Epidermal melanocyte (primary cell): Measurements from ENCODE around the gene CCDC106.

ENCODE experiments used
- DNase-seq: peaks from one replicate; pipeline ENCODE4 v3.0.0; 2011; ENCODE audit warnings: low spot score; ENCODE audit not compliant: insufficient read length

CCDC106 gene

DNA sequence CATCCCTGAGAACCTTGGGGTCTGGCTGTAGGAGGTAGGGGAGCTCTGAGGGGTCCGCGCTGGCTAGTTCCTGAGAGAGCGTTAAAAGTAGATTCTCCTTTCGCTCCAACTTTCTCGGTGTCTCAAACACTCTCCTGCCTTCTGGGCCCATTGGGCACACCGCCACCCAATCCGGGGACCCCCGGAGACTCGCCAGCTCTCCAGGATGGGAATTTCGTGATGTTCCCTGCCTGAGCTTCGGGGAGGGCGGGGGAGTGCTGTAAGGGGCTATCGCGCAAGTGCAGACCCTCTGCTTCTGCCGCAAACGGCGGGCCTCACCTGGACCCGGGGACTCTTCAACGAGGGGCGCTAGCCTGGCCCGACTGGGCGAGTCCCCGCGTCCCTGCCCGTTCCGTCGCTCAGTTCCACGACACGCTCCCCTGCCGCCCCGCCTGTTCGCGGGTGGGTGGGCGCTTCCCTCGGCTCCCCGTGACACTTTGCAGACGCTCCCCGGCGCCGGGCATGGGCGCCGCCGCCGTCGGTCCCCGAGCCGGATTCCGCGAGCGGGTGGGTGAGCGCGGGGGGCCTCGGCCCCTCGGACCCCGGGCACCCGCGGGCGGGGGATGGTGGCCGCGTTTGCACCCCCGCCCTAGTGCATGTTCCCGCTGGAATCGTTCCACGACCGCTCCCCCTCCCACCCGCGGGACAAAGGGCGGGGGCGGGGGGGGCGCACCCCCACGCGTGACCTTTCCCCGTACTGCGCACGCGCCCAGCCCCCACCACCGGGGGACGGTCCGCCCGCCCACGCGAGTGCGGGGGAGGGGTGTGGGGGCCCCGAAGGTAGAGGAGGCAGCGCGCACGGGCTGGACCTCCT is at the start of gene CCDC106:
Gene CCDC106, plus strand, starts transcription at position 481 of the 853 bp plus-strand sequence. CDS start 835 bp downstream, outside the sequence.
- peak; percentile 85 for DNase-seq

DNA sequence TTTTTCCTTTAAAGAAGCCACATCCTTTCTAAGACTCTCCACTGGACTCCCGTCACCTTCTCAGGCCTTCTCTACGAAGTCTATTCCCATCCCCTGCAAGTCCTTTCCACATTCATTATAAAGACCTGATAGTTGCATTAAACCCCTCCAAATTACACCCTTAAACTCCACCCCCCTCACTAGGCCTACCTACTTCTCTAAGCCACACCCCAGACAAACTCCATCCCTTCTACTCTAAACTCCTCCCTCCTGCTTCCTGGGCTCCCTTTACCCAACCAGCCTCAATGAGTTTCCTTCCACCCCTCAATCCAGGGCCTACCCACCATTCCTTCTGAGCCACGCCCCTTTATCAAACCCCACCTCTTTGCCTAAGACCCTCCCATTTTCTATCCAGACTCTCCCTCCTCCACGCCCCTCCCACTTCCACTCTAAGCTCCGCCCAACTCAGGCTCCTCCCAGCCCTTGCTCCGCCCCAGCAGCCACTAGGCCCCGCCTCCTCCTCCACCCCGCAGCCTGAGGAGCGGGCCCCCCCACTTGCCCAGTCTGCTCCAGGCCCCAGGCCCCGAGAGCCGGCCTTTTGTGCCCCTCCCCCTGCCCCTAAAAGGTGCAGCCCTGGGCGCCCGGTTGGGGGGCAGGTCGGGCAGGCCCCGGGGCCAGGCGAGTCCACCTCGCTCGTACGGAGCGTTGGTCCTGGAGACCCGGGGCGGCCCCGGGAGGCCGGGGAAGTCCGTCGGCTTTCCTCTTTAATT is 49.1 kb upstream of the CCDC106 start:
- DNase-seq = peak; percentile 92

DNA sequence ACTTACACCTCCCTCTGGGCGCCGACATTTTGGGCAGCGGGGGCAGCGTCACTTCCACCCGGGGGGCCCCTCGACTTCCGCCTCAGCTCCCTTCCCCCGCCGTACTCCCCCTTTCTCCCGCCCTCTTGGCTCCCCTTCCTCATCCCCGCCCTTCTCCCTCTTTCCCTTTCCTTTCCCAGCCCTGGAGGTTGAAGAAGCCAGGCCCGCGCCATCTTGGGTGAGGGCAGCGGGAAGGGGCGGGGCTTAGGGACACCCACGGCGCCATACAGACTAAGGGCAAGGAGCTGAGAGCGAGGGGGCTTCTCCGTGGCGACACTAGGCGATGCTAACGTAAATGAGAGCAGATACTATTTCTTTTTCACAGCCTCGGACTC is 48.6 kb upstream of the CCDC106 start, which contains the start of gene FIZ1:
Gene FIZ1, minus strand, starts transcription at position 50 of the 374 bp plus-strand sequence. CDS start 1,652 bp downstream, outside the sequence.
- DNase-seq = peak; percentile 94

DNA sequence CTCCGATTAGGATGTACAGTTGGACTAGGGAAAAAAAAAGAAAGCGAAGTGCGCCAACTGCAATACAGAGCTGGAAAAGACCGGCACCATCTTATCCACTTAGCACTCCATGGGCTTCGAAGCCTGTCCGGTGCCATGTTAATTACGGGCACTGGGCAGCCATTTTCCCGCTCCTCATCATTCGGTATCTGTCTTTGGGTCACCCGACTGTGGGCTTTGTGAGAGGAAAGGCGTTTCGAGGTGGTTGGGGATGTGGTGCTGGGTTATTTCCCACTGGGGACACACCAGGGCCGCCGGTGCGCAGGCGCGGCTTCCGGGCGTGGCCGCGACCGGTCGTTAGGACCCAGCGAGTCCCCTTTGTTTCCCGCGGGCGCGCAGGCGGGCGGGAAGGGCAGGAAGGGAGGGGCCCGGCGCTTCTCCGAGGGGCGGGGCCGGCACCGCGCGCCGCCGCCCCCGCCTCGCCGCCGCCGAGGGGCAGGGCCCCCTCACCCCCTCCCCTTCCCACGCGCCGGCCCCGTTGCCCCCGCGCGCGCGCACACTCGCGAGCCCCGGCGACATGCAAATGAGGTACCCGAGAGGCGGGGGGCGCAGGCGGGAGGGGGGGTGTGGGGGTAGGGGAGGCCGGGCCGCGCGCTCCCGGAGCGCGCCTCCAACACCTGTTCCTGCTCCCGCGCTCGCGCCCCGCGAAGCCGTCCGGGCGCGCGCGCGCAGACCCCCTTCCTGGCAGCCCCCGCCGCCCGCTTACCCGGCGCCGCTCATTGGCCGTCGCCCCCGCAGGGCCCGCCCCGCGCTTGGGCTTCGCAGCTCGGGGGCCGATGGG is 48.0 kb upstream of the CCDC106 start, which contains the start of gene ZNF524:
Gene ZNF524, plus strand, starts transcription at position 447 of the 820 bp plus-strand sequence. CDS start 1,825 bp downstream, outside the sequence.
- peak; percentile 90 for DNase-seq

DNA sequence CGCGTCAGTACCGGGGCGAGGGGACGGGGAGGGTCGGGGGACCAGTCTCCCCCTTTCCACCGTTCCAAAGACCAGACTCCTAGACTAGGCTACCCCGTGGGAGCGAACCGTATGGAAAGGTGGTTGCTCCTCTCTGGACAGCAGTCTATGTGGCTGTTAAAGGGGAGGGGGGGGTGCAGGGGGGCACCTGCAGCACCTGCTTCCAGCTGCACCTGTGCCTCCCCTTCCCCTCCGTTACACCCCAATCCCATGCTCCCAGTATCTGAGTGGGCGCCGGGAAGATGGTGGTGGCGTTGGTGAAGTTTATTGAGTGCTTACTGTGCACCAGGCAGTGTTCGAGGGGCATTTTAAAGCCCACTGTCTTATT is 47.4 kb upstream of the CCDC106 start:
- DNase-seq = no peak

DNA sequence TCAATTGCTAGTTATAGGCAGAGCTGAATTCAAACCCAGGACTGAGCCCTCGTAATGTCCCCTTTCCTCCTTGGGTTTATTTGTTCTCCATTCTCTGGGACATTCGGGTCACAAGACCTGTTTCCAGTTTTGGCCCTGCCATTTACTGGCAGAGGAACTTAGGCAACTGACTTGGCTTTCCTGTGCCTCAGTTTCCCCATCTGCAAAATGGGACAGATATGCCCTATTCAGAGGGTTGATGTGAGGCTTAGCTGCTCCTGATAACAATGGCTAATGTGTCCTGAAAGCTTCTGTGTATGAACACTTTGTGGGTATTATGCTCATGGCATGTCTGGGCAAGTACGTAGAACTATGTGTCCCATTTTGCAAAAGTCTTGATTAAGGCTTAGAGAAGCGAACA is 46.9 kb upstream of the CCDC106 start:
- DNase-seq = no peak

DNA sequence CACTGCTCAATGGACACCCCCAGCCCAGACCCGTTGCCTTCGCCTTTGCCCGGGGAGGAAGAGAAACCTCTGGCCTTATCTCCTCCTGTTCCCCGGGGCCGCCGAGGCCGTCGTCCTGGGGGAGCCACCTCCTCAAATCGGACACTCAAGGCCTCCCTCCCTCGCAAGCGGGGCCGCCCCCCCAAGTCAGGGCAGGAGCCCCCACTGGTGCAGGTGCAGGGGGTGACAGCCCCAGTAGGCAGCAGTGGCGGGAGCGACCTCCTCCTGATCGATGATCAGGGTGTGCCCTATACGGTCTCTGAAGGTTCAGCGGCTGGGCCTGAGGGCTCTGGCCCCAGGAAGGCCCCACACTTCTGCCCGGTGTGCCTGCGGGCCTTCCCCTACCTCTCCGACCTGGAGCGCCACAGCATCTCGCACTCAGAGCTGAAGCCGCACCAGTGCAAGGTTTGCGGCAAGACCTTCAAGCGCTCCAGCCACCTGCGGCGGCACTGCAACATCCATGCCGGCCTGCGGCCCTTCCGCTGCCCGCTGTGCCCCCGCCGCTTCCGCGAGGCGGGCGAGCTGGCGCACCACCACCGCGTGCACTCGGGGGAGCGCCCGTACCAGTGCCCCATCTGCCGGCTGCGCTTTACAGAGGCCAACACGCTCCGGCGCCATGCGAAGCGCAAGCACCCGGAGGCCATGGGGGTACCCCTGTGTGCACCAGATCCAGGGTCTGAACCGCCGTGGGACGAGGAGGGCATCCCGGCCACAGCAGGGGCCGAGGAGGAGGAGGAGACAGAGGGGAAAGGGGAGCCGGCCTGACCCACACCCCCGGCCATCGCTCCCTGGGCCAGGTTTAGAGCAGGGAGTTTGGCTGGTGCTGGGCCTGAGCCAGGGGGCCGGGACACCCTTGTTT is 45.7 kb upstream of the CCDC106 start:
- DNase-seq = no peak

DNA sequence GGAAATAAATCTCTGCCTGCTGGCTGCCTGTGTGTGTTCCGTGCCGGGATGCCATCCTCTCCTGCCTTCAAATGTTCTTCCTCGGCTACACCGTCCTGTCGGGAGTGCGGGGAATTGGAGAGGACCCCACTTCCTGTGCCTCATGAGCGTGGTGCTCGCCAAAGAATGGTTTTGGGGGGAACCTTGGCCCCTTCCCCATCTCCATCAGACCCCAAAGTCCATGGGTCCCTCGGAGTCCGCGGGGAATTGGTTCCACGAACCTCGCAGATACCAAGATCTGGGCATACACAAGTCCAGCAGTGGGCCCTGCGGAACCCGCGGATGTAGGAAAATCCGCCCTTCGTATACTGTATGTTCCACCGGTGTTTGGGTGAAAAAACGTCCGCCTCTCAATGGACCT is 44.9 kb upstream of the CCDC106 start:
- no peak for DNase-seq

DNA sequence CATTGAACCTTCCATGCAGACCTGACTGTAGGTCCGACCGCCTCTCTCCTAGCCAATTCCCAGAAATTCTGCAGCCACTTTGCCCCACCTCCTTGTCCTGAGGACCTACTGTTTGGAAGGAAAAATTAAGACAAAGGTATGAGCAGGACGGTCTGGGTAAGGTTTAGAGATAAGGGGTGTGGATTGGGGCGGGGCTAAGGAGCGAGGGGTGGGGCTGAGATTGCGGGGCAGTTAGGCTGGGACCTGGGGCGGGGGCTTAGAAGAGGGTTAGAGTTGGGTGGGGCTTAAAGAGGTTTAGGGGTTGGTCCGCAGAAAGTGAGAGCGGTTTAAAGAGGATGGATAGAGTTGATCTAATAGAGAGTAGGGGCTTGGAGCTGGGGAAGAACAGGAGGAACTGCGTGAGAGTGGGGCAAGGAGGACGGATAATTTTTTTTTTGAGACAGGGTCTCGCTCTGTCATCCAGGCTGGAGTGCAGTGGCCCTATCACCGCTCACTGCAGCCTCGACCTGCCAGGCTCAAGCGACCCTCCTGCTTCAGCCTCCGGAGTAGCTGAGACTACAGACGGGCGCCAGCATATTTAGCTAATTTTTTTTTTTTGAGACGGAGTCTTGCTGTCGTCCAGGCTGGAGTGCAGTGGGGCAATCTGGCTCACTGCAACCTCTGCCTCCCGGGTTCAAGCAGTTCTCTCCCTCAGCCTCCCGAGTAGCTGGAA is 44.3 kb upstream of the CCDC106 start:
- DNase-seq = no peak

DNA sequence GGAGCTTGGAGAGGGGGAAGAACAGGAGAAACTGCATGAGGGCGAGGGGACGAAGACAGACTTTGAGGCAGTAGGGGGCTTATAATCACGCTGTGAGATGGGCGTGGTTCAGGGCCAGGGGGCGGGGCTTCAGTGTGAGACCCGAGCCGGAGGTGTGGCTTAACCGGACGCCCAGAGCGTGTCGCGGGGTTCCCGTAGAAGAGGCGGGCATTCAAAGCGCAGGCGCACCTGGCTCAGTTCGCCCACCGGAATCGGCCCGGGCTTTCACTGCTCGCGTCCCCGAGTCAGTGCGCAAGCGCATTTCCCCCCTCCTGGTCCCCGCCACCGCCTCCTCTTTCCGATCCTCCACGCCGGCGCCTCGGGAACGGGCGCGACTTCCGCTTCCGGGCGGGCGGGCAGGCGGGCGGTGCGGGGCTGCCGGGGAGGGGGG is 42.8 kb upstream of the CCDC106 start:
- DNase-seq = peak; percentile 96

DNA sequence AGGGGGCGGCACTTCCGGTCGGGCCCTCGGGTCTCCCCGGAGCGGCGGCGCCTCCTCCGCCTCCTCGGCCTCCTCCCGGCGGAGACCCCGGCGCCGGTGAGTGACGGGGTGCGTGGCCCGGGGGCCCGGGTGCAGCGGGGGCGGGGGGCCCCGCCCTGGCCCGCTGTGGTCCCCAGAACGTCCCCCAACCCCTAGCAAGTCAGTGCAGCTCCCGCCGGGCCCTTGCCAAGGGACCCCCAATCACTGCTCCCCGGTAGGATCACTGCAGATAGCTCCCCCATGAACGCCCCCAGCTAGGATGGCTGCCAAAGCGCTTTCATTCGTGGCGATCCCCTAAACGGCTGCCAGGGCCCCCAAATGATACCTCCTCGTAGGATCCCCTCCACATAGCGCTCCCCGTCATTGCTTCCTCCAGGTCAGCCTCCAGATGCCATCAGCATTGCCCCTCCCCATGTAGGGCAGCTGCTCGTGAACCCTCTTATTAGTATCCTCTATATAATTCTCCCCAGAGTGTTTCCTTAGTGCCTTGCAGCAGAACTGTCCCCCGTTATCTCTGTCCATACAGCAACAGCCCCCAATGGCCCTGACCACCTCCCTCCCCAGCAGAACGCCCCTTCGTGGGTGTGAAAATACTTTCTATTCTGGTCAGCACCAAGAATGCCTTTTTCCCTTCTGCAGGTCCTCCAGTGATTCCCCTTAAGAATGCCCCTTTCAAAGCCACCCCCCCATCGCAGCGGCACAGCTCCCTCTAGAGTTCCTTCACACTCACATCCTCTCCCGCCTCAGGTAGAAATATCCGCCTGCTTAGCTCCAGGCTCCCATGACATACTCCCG is 42.2 kb upstream of the CCDC106 start, which contains the start of gene ZNF865:
Gene ZNF865, plus strand, starts transcription at position 11 of the 834 bp plus-strand sequence. CDS start 7,972 bp downstream, outside the sequence.
- peak; percentile 92 for DNase-seq

DNA sequence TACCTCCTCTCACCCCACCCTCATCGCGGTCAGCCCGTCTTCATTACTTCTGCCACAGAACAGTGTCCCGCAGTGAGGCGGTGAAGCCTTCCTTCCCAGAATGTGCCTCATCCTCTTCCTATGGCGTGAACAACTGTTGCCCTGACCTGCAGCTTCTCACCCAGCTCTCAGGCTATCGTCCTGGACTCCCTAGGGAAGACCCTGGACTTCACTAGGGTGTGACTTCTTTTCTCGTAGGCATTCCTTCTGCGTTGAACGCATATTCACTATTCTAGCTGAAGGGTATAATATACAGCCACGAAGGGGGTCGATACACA is 41.6 kb upstream of the CCDC106 start:
- no peak for DNase-seq

DNA sequence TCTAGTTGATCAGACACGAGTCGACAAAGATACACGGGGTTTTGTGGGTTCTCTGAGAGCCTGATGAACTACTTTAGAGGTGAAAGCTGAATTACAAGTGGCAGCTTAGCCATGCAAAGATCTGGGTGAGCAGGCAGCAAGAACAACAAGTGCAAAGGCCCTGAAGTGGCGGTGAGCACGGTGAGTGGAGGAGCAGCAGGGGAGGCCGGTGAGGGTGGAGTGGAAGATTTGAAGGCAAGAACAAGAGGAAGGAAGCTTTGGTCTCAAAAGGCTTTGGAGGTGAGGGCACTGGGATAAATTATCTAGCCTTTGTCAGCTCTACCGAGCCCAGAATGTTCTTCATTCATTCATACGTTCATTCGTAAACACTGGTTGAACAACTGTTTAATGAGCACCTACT is 41.2 kb upstream of the CCDC106 start:
- DNase-seq = no peak

DNA sequence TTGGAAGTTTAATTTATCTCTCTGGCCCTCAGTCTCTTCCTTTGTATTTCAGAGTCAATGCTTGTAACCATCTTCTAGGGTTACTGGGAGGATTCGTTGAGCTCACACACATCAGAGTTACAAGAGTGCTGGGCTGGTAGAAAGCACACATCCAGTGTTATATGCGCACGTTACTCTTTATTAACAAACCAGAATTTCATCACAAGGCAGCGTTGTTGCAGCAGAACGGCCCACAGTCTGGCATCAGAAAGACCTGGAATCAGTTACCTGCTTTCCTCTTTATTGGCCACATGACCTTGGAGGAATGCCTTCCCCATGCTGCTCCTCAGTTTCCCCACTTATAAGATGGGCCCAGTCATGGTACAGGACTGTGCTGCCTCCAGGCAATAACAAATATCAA is 38.7 kb upstream of the CCDC106 start:
- no peak for DNase-seq

DNA sequence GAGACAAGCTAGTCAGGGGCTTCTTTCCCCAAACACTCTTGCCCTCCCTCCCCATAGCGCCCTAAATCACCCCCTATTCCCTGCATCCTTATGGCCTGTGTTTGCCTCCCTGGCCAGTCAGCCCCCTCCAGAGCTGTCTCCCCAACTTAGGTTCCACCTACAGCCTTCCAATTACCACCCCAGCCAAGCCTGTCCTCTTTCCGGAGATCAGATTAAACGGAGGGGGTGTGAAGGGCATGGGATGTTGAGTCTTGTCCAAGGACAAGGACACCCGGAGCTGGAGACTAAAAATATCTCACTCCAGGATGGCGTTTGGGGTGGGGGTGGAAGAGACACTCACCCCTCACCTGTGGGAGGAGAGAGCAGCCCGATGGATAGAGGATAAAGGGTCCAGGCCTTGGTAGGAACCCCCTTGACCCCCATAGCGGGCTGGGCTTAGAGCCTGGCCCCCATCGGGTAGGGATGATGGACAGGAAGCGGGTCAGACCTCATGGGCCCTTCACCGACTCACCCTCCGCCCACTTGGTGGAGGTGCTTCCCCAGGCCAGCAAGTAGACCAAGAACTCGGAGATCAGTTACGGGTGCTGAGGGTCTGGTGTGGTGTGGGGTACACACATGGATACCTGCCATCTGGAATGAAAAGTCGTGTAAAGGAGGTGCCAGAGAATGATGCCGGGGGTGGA is 36.6 kb upstream of the CCDC106 start:
- DNase-seq = no peak

DNA sequence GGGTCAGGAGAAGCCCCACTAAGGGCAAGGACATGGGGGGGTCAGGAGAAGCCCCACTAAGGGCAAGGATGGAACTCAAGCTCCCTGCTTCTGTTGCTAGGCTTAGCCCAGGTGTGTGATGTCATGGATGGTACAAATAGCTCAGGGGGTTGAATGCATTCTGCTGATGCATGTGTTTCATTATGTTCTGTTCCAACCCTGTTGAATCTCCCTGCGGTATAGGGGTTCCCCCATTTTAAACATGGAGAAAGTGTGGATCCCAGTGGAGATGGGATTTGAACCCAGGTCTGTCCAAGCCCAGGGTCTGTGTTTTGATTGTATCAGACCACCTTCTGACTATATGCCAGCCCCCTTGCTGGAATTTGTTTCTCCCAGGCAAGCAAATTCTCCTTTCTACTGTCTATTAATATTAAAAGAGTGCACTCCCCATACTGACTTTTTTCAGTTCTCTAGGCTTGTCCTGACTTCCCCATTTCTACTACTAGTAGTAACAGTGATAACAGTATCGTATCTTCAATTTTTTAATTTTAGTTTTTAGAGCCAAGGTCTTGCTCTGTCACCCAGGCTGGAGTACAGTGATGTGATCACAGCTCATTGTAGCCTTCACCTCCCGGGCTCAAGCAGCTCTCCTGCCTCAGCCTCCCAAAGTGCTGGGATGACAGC is 35.9 kb upstream of the CCDC106 start:
- DNase-seq = no peak

DNA sequence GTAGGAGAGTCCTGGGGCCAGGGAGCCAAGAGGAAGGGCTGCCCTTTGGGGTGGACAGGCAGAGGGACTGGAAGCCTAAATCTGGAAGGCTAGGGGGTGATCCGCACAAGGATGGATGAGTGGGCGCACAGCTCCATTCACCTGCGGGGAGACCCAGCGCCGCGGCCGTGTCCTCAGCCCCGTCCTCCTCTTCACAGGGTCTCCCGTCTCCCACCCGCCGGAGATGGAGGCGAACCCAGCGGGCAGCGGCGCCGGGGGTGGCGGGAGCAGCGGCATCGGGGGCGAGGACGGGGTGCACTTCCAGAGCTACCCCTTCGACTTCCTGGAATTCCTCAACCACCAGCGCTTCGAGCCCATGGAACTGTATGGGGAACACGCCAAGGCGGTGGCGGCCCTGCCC is 34.6 kb upstream of the CCDC106 start:
- no peak for DNase-seq
